PFSK-1 (cell line): ENCODE data around the gene RASIP1.

Experiments
- FOXP2 ChIP-seq: optimal IDR thresholded peaks from 2 replicates; pipeline ENCODE3; 2011; ENCODE audit warnings: borderline replicate concordance, control low read depth, inconsistent platforms; ENCODE audit not compliant: insufficient read depth; ENCODE audit errors: extremely low read length, extremely low read depth
- POLR2AphosphoS5 ChIP-seq: IDR thresholded peaks from 2 replicates; pipeline ENCODE4 v1.6.1; 2012; ENCODE audit warnings: low read depth, mild to moderate bottlenecking, control low read depth, low read length, moderate library complexity
- SIN3A ChIP-seq: IDR thresholded peaks from 2 replicates; pipeline ENCODE4 v1.6.1; 2012; ENCODE audit warnings: mild to moderate bottlenecking, low read length, moderate library complexity, borderline replicate concordance; ENCODE audit not compliant: insufficient read depth
- TAF1 ChIP-seq: IDR thresholded peaks from 2 replicates; pipeline ENCODE4 v1.6.1; 2012; ENCODE audit warnings: low read length, control low read depth, borderline replicate concordance; ENCODE audit not compliant: insufficient read depth
- TF ChIP-seq, protein P1 (sequence below), 2 experiments: IDR thresholded peaks; 2 replicates each; pipeline versions ENCODE4 v1.6.1 to v1.8.0; 2011 to 2012; ENCODE audit warnings: low read depth in 2 of 2, low read length in 2 of 2, control low read depth in 1 of 2, inconsistent platforms in 1 of 2, mild to moderate bottlenecking in 1 of 2, moderate library complexity in 1 of 2; ENCODE audit not compliant: insufficient read depth in 1 of 2

The RASIP1 gene

DNA sequence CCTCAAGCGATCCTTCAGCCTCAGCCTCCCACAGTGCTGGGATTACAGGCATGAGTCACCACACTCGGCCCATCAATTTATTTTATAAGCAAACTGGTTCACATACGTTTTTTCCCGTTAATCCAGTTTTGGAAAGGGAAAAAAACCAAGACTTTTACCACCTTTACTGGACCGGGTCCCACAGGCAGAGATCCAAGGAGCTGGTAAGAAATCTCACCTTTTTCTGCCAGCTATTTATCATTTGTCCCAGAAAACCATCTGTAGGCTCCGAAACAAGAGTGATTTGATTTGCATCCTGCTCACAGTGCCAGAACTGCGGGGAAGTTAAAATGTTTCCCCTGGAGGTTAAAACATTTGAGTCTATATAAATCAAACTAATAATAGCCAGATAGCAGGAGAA lies 51.0 kb downstream of the RASIP1 start:
- TF ChIP-seq POLR2AphosphoS5 (no peak), TAF1 (no peak), FOXP2 (no peak), SIN3A (no peak)
- TF ChIP-seq, protein P1, sequence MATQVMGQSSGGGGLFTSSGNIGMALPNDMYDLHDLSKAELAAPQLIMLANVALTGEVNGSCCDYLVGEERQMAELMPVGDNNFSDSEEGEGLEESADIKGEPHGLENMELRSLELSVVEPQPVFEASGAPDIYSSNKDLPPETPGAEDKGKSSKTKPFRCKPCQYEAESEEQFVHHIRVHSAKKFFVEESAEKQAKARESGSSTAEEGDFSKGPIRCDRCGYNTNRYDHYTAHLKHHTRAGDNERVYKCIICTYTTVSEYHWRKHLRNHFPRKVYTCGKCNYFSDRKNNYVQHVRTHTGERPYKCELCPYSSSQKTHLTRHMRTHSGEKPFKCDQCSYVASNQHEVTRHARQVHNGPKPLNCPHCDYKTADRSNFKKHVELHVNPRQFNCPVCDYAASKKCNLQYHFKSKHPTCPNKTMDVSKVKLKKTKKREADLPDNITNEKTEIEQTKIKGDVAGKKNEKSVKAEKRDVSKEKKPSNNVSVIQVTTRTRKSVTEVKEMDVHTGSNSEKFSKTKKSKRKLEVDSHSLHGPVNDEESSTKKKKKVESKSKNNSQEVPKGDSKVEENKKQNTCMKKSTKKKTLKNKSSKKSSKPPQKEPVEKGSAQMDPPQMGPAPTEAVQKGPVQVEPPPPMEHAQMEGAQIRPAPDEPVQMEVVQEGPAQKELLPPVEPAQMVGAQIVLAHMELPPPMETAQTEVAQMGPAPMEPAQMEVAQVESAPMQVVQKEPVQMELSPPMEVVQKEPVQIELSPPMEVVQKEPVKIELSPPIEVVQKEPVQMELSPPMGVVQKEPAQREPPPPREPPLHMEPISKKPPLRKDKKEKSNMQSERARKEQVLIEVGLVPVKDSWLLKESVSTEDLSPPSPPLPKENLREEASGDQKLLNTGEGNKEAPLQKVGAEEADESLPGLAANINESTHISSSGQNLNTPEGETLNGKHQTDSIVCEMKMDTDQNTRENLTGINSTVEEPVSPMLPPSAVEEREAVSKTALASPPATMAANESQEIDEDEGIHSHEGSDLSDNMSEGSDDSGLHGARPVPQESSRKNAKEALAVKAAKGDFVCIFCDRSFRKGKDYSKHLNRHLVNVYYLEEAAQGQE (IDR thresholded peaks at IDR 0.05; ENCODE audit: insufficient read depth in 1 of 2, low read depth in 2 of 2, low read length in 2 of 2) = no peak

DNA sequence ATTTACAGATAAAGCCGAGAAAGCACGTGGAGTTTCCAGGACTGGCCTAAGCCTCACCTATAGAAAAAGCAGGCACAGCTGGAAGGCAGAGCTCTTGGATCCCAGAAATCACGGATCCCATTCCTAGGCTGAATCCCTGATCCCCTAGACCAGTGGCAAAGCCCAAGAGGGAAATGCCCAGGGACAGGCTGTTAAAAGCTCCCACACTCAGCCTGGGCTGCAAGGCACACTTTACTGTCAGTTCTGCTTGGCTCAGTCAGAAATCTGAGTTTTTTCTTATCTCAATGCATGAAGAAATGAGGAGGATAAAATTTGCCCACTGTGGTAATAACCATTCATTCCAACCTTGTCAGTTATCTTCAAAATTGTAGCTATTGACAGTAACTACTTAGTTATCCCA lies 52.6 kb downstream of the RASIP1 start:
- TF ChIP-seq SIN3A (no peak), POLR2AphosphoS5 (no peak), TAF1 (no peak), FOXP2 (no peak)
- TF ChIP-seq, protein P1 (IDR thresholded peaks at IDR 0.05; ENCODE audit: insufficient read depth in 1 of 2, low read depth in 2 of 2, low read length in 2 of 2) = no peak

GRCh38 chr19:48686088-48686487 lies 54.3 kb downstream of the RASIP1 start:
- no peak for TF ChIP-seq SIN3A
- no peak for TF ChIP-seq FOXP2
- TF ChIP-seq TAF1 = no peak
- TF ChIP-seq, protein P1 (IDR thresholded peaks at IDR 0.05; ENCODE audit: insufficient read depth in 1 of 2, low read depth in 2 of 2, low read length in 2 of 2) = no peak
- no peak for TF ChIP-seq POLR2AphosphoS5

DNA sequence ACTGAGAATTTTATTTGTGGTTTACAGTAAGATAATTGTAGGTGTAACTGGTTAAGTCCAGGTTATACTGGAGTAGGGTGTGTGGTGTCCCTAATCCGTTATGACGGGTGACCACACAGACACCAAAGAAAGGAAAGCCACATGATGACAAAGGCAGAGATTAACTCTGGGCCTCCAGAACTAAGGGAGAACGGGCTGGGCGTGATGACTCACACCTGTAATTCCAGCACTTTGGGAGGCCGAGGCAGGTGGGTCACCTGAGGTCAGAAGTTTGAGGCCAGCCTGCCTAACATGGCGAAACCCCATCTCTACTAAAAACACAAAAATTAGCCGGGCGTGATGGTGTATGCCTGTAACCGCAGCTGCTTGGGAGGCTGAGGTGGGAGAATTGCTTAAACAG lies 54.8 kb downstream of the RASIP1 start:
- no peak for TF ChIP-seq POLR2AphosphoS5
- TF ChIP-seq SIN3A = no peak
- TF ChIP-seq, protein P1 (IDR thresholded peaks at IDR 0.05; ENCODE audit: insufficient read depth in 1 of 2, low read depth in 2 of 2, low read length in 2 of 2) = no peak
- no peak for TF ChIP-seq FOXP2
- TF ChIP-seq TAF1 = no peak

DNA sequence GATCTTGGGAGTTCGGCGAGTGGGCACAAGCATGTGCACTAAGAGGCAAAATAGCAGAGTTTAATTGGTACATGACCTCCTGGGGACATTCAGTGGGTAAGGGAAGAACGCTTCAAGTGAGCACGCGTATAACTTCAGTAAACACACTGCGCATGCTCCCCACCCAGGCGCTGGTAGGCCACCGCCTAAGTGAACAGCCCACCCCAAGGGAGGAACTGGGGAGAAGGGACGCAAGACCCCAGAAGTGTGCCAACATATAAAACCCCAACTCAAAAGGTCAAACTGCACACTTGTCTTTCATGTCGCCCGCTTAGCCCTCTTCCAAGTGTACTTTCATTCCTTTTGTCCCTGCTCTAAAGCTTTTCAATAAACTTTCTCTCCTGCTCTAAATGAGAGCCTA lies 57.1 kb downstream of the RASIP1 start:
- TF ChIP-seq, protein P1 (IDR thresholded peaks at IDR 0.05; ENCODE audit: insufficient read depth in 1 of 2, low read depth in 2 of 2, low read length in 2 of 2) = no peak
- TF ChIP-seq TAF1 = no peak
- no peak for TF ChIP-seq POLR2AphosphoS5
- no peak for TF ChIP-seq SIN3A
- TF ChIP-seq FOXP2 = no peak
